ENCODE measurements around the gene LRRC61. TPM values are rescaled to one million over a fixed set of nuclear protein-coding genes. Genes with fewer than 3 reads are reported as not detected.

LRRC61 gene
- total and polyA plus RNA-seq, 3 experiments from 2014 or later: 25.8 to 32.0 (median 27.9) TPM

DNA sequence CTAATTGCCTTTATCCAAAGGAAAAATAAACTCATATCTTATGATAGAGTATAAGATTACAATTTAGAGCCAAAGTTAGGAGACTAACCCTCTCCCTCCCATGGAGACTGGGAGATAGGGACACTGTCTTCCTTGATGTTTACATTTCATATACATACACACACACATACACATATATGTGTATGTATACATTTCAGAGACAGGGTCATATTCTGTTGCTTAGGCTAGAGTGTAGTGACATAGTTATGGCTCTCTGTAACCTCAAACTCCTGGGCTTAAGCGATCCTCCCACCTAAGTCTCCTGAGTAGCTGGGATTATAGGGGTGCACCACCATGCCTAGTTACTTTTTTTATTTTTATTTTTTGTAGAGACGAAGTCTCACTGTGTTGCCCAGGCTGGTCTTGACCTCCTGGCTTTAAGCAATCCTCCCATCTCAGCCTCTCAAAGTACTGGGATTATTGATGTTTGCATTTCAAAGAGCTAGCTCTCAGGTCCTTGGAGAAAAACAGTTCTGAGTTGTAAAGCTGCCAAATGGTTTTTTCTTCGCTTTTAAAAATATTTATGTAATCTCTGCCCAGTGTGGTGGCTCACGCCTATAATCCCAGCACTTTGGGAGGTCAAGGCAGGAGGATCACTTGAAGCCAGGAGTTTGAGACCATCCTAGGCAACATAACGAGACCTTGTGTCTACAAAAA, 37.4 kb downstream of the LRRC61 start:
- Mint-ChIP-seq H3K4me1 (peaks cover 35 to 42% (median 37%) of the 10 kb centered on the region in 3 donors), H3K36me3 (no peaks in the 10 kb centered on the region), H3K27ac (peak overlapping the region in 6 of 8 donors; percentile 47 to 88 (median 76)), H3K4me3 (peak overlapping the region in 1 of 7 donors; percentile 56), H3K9me3 (peaks cover 0 to 1% (median 0%) of the 10 kb centered on the region in 5 donors), H3K27me3 (no peaks in the 10 kb centered on the region)
- POLR2A ChIA-PET: interaction anchor here (0.6 kb wide), 1 partner anchor 422 kb away, joined by 4 read pairs; no protein-coding TSS in a partner anchor
- Histone ChIP-seq H3K27ac (ENCODE audit: low read depth, low read length) (no peak overlapping the region), H3K27me3 (ENCODE audit: insufficient read depth, low read length, poor library complexity, severe bottlenecking) (no peaks in the 10 kb centered on the region), H3K4me1 (ENCODE audit: insufficient read depth, low read length) (peaks cover 37% of the 10 kb centered on the region), H3K36me3 (ENCODE audit: insufficient read depth, low read length) (no peaks in the 10 kb centered on the region), H3K9me3 (ENCODE audit: low read length) (no peaks in the 10 kb centered on the region), H3K4me3 (ENCODE audit: low read length) (no peak overlapping the region)
- no peak for DNase-seq
- CTCF ChIA-PET: interaction anchor here (1.2 kb wide), 1 partner anchor 26 kb away, joined by 4 read pairs; no protein-coding TSS in a partner anchor

DNA sequence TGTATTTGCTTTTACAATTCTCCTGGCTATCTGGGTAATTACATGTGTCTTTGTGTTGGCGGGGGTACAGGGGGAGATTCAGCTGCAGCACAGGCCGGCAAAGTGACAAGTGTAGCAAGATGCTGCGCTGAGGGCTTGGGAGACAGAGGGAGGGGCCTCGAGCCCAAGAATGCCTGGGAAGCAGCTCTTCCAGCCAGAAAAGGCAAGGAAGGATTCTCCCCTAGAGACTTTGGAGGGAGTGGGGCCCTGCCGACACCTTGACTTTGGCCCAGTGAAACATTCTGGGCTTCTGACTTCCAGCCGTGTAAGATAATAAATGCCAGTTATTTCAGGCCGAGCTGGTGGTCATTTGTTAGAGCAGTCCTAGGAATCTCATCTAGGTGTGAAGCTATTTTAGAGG, 38.2 kb downstream of the LRRC61 start:
- no peak overlapping the region for H3K27ac ChIP-seq (ENCODE audit: low read depth, low read length)
- Mint-ChIP-seq H3K4me1 (peaks cover 36 to 39% (median 38%) of the 10 kb centered on the region in 3 donors), H3K36me3 (no peaks in the 10 kb centered on the region), H3K4me3 (no peak overlapping the region), H3K27ac (peak overlapping the region in 1 of 8 donors; percentile 80), H3K27me3 (no peaks in the 10 kb centered on the region), H3K9me3 (peaks cover 0 to 1% (median 0%) of the 10 kb centered on the region in 5 donors)
- no peaks in the 10 kb centered on the region for H3K36me3 ChIP-seq (ENCODE audit: insufficient read depth, low read length)
- H3K4me1 ChIP-seq (ENCODE audit: insufficient read depth, low read length): peaks cover 39% of the 10 kb centered on the region
- CTCF ChIA-PET: interaction anchor here (1.1 to 1.2 kb wide), 2 partner anchors 25 to 43 kb away, joined by 3 to 4 read pairs; no protein-coding TSS in a partner anchor
- no peak for DNase-seq
- no peaks in the 10 kb centered on the region for H3K27me3 ChIP-seq (ENCODE audit: insufficient read depth, low read length, poor library complexity, severe bottlenecking)
- POLR2A ChIA-PET: no interaction called here
- H3K9me3 ChIP-seq (ENCODE audit: low read length): no peaks in the 10 kb centered on the region
- no peak overlapping the region for H3K4me3 ChIP-seq (ENCODE audit: low read length)

DNA sequence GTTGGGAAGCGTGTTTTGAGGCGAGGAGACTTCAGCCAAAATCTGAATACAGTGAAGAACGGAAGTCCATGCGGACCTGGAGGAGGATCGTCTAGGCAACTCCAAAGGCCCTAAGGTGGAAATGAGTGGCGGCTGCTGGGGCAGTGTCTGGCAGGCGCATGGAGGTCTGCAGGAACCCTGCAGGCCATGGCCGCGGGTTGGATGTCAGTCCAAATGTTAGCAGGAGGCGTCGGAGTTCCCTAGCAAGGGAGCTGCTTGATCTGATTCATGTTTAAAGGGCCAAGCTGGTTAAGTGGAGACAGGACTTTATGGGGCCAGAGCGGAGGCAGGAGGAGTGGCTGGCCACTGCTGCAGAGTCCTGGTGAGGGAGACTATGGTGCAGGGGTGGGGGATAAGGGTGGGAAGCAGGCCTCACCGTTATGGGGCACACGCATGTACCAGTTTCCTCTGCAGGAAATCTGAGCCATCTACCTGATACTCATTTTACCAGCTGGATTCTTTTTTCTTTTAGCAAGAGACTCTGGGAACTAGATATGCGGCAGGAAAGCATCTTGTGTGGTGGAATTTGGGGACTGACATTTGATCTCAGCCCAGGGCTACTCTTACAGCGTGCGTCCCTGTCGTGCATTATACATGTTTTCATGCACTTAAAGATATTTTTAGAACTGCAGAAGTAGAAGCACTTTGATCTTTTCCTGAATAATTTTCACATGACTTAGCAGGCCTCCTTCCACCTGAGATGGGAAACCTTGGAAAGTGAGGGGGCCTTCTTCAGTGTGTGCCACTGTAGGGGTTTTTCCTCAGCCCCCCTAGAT, 38.9 kb downstream of the LRRC61 start:
- Mint-ChIP-seq H3K27me3 (no peaks in the 10 kb centered on the region), H3K9me3 (peaks cover 0 to 1% (median 0%) of the 10 kb centered on the region in 5 donors), H3K27ac (peak overlapping the region in 2 of 8 donors; percentile 40 to 49), H3K4me1 (peaks cover 32 to 34% (median 33%) of the 10 kb centered on the region in 3 donors), H3K4me3 (no peak overlapping the region), H3K36me3 (no peaks in the 10 kb centered on the region)
- H3K4me1 ChIP-seq (ENCODE audit: insufficient read depth, low read length): peaks cover 38% of the 10 kb centered on the region
- H3K4me3 ChIP-seq (ENCODE audit: low read length): no peak overlapping the region
- H3K9me3 ChIP-seq (ENCODE audit: low read length): no peaks in the 10 kb centered on the region
- H3K27me3 ChIP-seq (ENCODE audit: insufficient read depth, low read length, poor library complexity, severe bottlenecking): no peaks in the 10 kb centered on the region
- H3K27ac ChIP-seq (ENCODE audit: low read depth, low read length): no peak overlapping the region
- no peak for DNase-seq
- POLR2A ChIA-PET: interaction anchor here (0.6 kb wide), 1 partner anchor 388 kb away, joined by 3 read pairs; no protein-coding TSS in a partner anchor
- CTCF ChIA-PET: interaction anchor here (1.1 to 1.2 kb wide), 2 partner anchors 25 to 42 kb away, joined by 3 to 4 read pairs; no protein-coding TSS in a partner anchor
- H3K36me3 ChIP-seq (ENCODE audit: insufficient read depth, low read length): no peaks in the 10 kb centered on the region

GRCh38 chr7:150363370-150363769, 40.2 kb downstream of the LRRC61 start:
- Mint-ChIP-seq H3K27ac (no peak overlapping the region), H3K4me1 (peaks cover 26 to 30% (median 30%) of the 10 kb centered on the region in 3 donors), H3K4me3 (no peak overlapping the region), H3K9me3 (peaks cover 0 to 1% (median 0%) of the 10 kb centered on the region in 5 donors), H3K27me3 (no peaks in the 10 kb centered on the region), H3K36me3 (peaks cover 0 to 3% (median 0%) of the 10 kb centered on the region in 3 donors)
- CTCF ChIA-PET: no interaction called here
- DNase-seq: no peak
- Histone ChIP-seq H3K36me3 (ENCODE audit: insufficient read depth, low read length) (no peaks in the 10 kb centered on the region), H3K4me1 (ENCODE audit: insufficient read depth, low read length) (peaks cover 32% of the 10 kb centered on the region), H3K27ac (ENCODE audit: low read depth, low read length) (no peak overlapping the region), H3K4me3 (ENCODE audit: low read length) (no peak overlapping the region), H3K9me3 (ENCODE audit: low read length) (no peaks in the 10 kb centered on the region), H3K27me3 (ENCODE audit: insufficient read depth, low read length, poor library complexity, severe bottlenecking) (no peaks in the 10 kb centered on the region)
- POLR2A ChIA-PET: no interaction called here

DNA sequence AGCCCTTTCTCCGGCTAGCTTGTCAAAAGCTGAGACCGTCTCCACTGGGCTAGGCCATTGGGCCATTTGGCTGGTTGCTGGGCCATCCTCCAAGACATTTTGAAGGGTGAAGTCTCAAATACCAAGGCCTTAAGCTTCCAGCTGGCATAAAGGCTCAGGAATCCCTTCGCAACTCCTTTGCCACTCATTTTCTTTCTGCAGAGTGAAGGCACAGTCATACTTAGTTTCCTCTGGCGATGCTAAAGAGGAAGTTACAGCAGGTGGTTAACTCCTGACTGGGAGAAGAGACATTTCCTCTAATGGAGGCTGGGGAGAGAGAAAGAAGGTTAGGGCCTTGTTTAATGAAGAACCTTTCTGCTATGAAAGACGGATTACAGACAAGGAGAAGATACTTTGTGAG, 40.7 kb downstream of the LRRC61 start:
- H3K9me3 Mint-ChIP-seq: peaks cover 0 to 1% (median 0%) of the 10 kb centered on the region in 5 donors

DNA sequence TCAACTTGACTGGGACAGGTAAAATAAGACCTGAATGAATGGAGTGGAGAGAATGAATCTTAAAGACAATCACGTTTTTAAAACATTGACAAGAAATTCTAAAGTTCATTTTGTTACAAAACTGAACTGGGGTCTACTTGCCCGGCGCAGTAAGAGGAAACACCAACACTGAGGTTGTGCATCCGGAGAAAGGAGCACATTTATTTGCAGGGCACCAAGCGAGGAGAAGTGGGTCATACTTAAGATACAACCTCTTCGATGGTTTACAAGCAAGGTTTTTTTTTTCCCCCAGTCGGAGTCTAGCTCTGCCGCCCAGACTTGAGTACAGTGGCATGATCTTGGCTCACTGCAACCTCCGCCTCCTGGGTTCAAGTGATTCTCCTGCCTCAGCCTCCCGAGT, 42.0 kb downstream of the LRRC61 start:
- peaks cover 23 to 28% (median 25%) of the 10 kb centered on the region in 3 donors for H3K4me1 Mint-ChIP-seq
- H3K27me3 Mint-ChIP-seq: peaks cover 0 to 2% of the 10 kb centered on the region in 2 donors
- H3K27ac ChIP-seq (ENCODE audit: low read depth, low read length): no peak overlapping the region
- no peaks in the 10 kb centered on the region for H3K9me3 ChIP-seq (ENCODE audit: low read length)
- H3K4me3 ChIP-seq (ENCODE audit: low read length): no peak overlapping the region
- no peaks in the 10 kb centered on the region for H3K27me3 ChIP-seq (ENCODE audit: insufficient read depth, low read length, poor library complexity, severe bottlenecking)
- H3K36me3 Mint-ChIP-seq: peaks cover 0 to 6% (median 0%) of the 10 kb centered on the region in 3 donors
- H3K27ac Mint-ChIP-seq: peak overlapping the region in 6 of 8 donors; percentile 37 to 92 (median 69)
- peak overlapping the region in 1 of 7 donors; percentile 80 for H3K4me3 Mint-ChIP-seq
- no peak for DNase-seq
- ChIA-PET CTCF (interaction anchor here (2.0 kb wide), 1 partner anchor 10 kb away, joined by 7 read pairs; no protein-coding TSS in a partner anchor), POLR2A (no interaction called here)
- no peaks in the 10 kb centered on the region for H3K9me3 Mint-ChIP-seq
- H3K4me1 ChIP-seq (ENCODE audit: insufficient read depth, low read length): peaks cover 31% of the 10 kb centered on the region
- no peaks in the 10 kb centered on the region for H3K36me3 ChIP-seq (ENCODE audit: insufficient read depth, low read length)

More for the DNA sequence above, 40.7 kb downstream of the LRRC61 start:
- no peaks in the 10 kb centered on the region for H3K9me3 ChIP-seq (ENCODE audit: low read length)
- H3K4me3 ChIP-seq (ENCODE audit: low read length): no peak overlapping the region
- POLR2A ChIA-PET: no interaction called here
- no peak for DNase-seq
- no peak overlapping the region for H3K27ac ChIP-seq (ENCODE audit: low read depth, low read length)
- H3K4me1 Mint-ChIP-seq: peaks cover 21 to 26% (median 25%) of the 10 kb centered on the region in 3 donors
- H3K36me3 Mint-ChIP-seq: peaks cover 0 to 3% (median 0%) of the 10 kb centered on the region in 3 donors
- CTCF ChIA-PET: interaction anchor here (2.0 kb wide), 1 partner anchor 8 kb away, joined by 7 read pairs; no protein-coding TSS in a partner anchor
- H3K4me1 ChIP-seq (ENCODE audit: insufficient read depth, low read length): peaks cover 27% of the 10 kb centered on the region
- H3K27me3 ChIP-seq (ENCODE audit: insufficient read depth, low read length, poor library complexity, severe bottlenecking): no peaks in the 10 kb centered on the region
- H3K36me3 ChIP-seq (ENCODE audit: insufficient read depth, low read length): no peaks in the 10 kb centered on the region
- peak overlapping the region in 1 of 8 donors; percentile 60 for H3K27ac Mint-ChIP-seq
- peaks cover 0 to under 1% of the 10 kb centered on the region in 2 donors for H3K27me3 Mint-ChIP-seq
- peak overlapping the region in 1 of 7 donors; percentile 71 for H3K4me3 Mint-ChIP-seq

- Mint-ChIP-seq H3K9me3 (no peaks in the 10 kb centered on the region), H3K4me1 (peaks cover 26 to 34% (median 32%) of the 10 kb centered on the region in 3 donors), H3K36me3 (peaks cover 0 to 11% (median 0%) of the 10 kb centered on the region in 3 donors), H3K27ac (peak overlapping the region; percentile 15 to 92 (median 70)), H3K4me3 (peak overlapping the region in 5 of 7 donors; percentile 14 to 80 (median 37)), H3K27me3 (peaks cover 0 to 2% of the 10 kb centered on the region in 2 donors)
- ChIA-PET CTCF (interaction anchor here (0.8 to 2.0 kb wide), 4 partner anchors 10 to 41 kb away, joined by 3 to 9 read pairs (median 5); no protein-coding TSS in a partner anchor), POLR2A (no interaction called here)
- Histone ChIP-seq H3K27ac (ENCODE audit: low read depth, low read length) (peak overlapping the region; percentile 62), H3K4me1 (ENCODE audit: insufficient read depth, low read length) (peaks cover 36% of the 10 kb centered on the region), H3K9me3 (ENCODE audit: low read length) (no peaks in the 10 kb centered on the region), H3K27me3 (ENCODE audit: insufficient read depth, low read length, poor library complexity, severe bottlenecking) (no peaks in the 10 kb centered on the region), H3K36me3 (ENCODE audit: insufficient read depth, low read length) (no peaks in the 10 kb centered on the region), H3K4me3 (ENCODE audit: low read length) (no peak overlapping the region)
- no peak for DNase-seq
Observed at GRCh38 chr7:150365673-150366398, 42.7 kb downstream of the LRRC61 start.
